Measurements from ENCODE around the gene DNMBP. TPM values are rescaled to one million over a fixed set of nuclear protein-coding genes. Genes with fewer than 3 reads are reported as not detected.

The DNMBP gene
- total and polyA plus RNA-seq, 2 of the 4 experiments (the other 2 are of a cell fraction), result 10.9 to 13.6 TPM

- peaks cover 11% of the 10 kb centered on the region; the same call in 1 of the 2 replicates for H4K20me1 ChIP-seq (ENCODE audit: insufficient read depth, low read length)
- H3K79me1 ChIP-seq (ENCODE audit: low read depth in 1 of 2, low read length in 2 of 2), result peaks cover 59 to 84% of the 10 kb centered on the region in 2 experiments
- H2AK5ac ChIP-seq (ENCODE audit: low read depth, low read length), result no peak overlapping the region
- no peak overlapping the region for H4K5ac ChIP-seq (ENCODE audit: low read depth, low read length)
- dilution Hi-C loops (cut with HindIII; ENCODE audit: low sequenced_read_pairs, unreplicated experiment), result no loop called here
- H3K4ac ChIP-seq (ENCODE audit: low read depth, low read length), result no peak overlapping the region
- H3K9ac ChIP-seq (ENCODE audit: low read depth, low read length), result no peak overlapping the region
- no peaks in the 10 kb centered on the region for H3K27me3 ChIP-seq (ENCODE audit: control insufficient read depth, insufficient read depth, low read length)
- H3K18ac ChIP-seq (ENCODE audit: low read depth, low read length), result 0 out of 2 replicates have a peak overlapping the region, but pooled peaks have one; percentile 21
- no peak overlapping the region for H3K4me3 ChIP-seq (ENCODE audit: insufficient read depth, low read depth, low read length)
- H3K23ac ChIP-seq (ENCODE audit: low read depth, low read length), result no peak overlapping the region
- H3K27ac ChIP-seq (ENCODE audit: insufficient read depth, low read length), result no peak overlapping the region
- H3K9me3 ChIP-seq (ENCODE audit: control insufficient read depth, insufficient read depth, low read length), result no peaks in the 10 kb centered on the region
- no TSS peak for BruUV-seq (replicated peaks)
- no peak overlapping the region for H2BK15ac ChIP-seq (ENCODE audit: low read depth, low read length)
- H2BK120ac ChIP-seq (ENCODE audit: low read depth, low read length), result no peak overlapping the region
- no peak overlapping the region for H2AK9ac ChIP-seq (replicated peaks; ENCODE audit: low read depth, low read length, poor library complexity)
- ChIA-PET POLR2A (ENCODE audit: unreplicated experiment) (no interaction called here), CTCF (no interaction called here)
- H4K91ac ChIP-seq (ENCODE audit: insufficient read depth, low read depth, low read length), result no peak overlapping the region
- 100% methylated on average over 1 of the region's 3 CpGs; no CpG with 5 or more reads in 1 of the 2 experiments for WGBS, 2 experiments (ENCODE audit: extremely low coverage in 2 of 2, insufficient read length in 1 of 2)
- no peak overlapping the region for H3K14ac ChIP-seq (replicated peaks; ENCODE audit: low read depth, low read length)
- no peak overlapping the region for H4K8ac ChIP-seq (ENCODE audit: low read depth in 2 of 2, low read length in 2 of 2)
- H3K56ac ChIP-seq (ENCODE audit: extremely low read depth, insufficient read depth, low read length), result no peak overlapping the region
- H2BK20ac ChIP-seq (ENCODE audit: low read depth, low read length), result no peak overlapping the region
- peaks cover 21% of the 10 kb centered on the region for H3K9me1 ChIP-seq (ENCODE audit: insufficient read depth, low read length)
- H2BK5ac ChIP-seq (ENCODE audit: low read depth, low read length, poor library complexity, severe bottlenecking), result no peak overlapping the region
- in situ Hi-C loops (cut with MboI; ENCODE audit: low sequenced_read_pairs), result no loop called here
- no peak for TF ChIP-seq NFE2L2 (IDR thresholded peaks at IDR 0.05; ENCODE audit: low read depth, low read length)
- H2AFZ ChIP-seq (replicated peaks; ENCODE audit: low read length, poor library complexity), result no peak overlapping the region
- H3K4me1 ChIP-seq (ENCODE audit: control insufficient read depth, insufficient read depth, low read length), result peaks cover 16% of the 10 kb centered on the region
- intact Hi-C loops (cut with micrococcal nuclease), result no loop called here
- no peaks in the 10 kb centered on the region for H3K36me3 ChIP-seq (ENCODE audit: control insufficient read depth, insufficient read depth, low read length)
- ATAC-seq (ENCODE audit: low read depth), result no peak
- no peak for DNase-seq
- H3K4me2 ChIP-seq (ENCODE audit: low read depth, low read length), result peak overlapping the region; percentile 61
These were observed 81.9 kb downstream of the DNMBP start for GRCh38 chr10:99927721-99928280.
